ENCODE data around the gene RASSF6.

RASSF6 gene

GRCh38 chr4:73612032-73612431 lies 8.2 kb downstream of the RASSF6 start:
- no peak overlapping the region for H3K9ac ChIP-seq (ENCODE audit: low read length)
- peaks cover 11% of the 10 kb centered on the region; the same call in 1 of the 2 replicates for H3K4me1 ChIP-seq (ENCODE audit: control insufficient read depth, insufficient read depth, low read length)
- H3K36me3 ChIP-seq (ENCODE audit: control insufficient read depth, insufficient read depth, low read length): no peaks in the 10 kb centered on the region
- H3K27me3 ChIP-seq (ENCODE audit: control insufficient read depth, insufficient read depth, low read length): no peaks in the 10 kb centered on the region; the same call in 1 of the 2 replicates
- no peak overlapping the region for H3K4me3 ChIP-seq (ENCODE audit: low read depth, low read length)
- no peaks in the 10 kb centered on the region for H3K9me3 ChIP-seq (ENCODE audit: control insufficient read depth, insufficient read depth, low read depth, low read length)
- H3K27ac ChIP-seq (ENCODE audit: low read depth, low read length): no peak overlapping the region

DNA sequence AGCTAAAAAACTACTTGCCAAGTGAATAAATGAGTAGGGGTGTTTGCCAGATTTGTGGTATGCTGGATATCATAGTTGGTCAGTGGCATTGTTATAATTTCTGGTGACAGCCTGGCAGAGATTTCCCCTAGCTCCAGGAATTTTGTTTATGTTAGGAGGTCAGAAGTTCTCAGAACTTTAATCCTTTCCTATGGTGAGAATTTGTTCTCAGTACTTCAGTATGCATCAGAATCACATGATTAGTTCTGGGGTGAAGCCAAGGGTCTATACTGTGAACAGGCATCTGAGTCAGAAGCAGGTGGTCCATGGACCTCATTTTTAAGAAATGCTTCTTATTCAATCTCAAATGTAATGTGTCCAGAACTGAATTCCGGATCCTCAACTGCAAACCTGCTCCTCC lies 10.5 kb downstream of the RASSF6 start:
- Histone ChIP-seq H3K4me3 (ENCODE audit: low read depth, low read length) (no peak overlapping the region), H3K27ac (ENCODE audit: low read depth, low read length) (no peak overlapping the region), H3K27me3 (ENCODE audit: control insufficient read depth, insufficient read depth, low read length) (no peaks in the 10 kb centered on the region), H3K36me3 (ENCODE audit: control insufficient read depth, insufficient read depth, low read length) (no peaks in the 10 kb centered on the region), H3K9me3 (ENCODE audit: control insufficient read depth, insufficient read depth, low read depth, low read length) (no peaks in the 10 kb centered on the region), H3K9ac (ENCODE audit: low read length) (no peak overlapping the region), H3K4me1 (ENCODE audit: control insufficient read depth, insufficient read depth, low read length) (peaks cover 4% of the 10 kb centered on the region)

- no peaks in the 10 kb centered on the region for H3K36me3 ChIP-seq (ENCODE audit: control insufficient read depth, insufficient read depth, low read length)
- H3K9ac ChIP-seq (ENCODE audit: low read length): no peak overlapping the region
- peaks cover 4% of the 10 kb centered on the region for H3K4me1 ChIP-seq (ENCODE audit: control insufficient read depth, insufficient read depth, low read length)
- no peaks in the 10 kb centered on the region for H3K27me3 ChIP-seq (ENCODE audit: control insufficient read depth, insufficient read depth, low read length)
- no peaks in the 10 kb centered on the region for H3K9me3 ChIP-seq (ENCODE audit: control insufficient read depth, insufficient read depth, low read depth, low read length)
- no peak overlapping the region for H3K4me3 ChIP-seq (ENCODE audit: low read depth, low read length)
- no peak overlapping the region for H3K27ac ChIP-seq (ENCODE audit: low read depth, low read length)
Measured at GRCh38 chr4:73608689-73609594, 11.3 kb downstream of the RASSF6 start.

DNA sequence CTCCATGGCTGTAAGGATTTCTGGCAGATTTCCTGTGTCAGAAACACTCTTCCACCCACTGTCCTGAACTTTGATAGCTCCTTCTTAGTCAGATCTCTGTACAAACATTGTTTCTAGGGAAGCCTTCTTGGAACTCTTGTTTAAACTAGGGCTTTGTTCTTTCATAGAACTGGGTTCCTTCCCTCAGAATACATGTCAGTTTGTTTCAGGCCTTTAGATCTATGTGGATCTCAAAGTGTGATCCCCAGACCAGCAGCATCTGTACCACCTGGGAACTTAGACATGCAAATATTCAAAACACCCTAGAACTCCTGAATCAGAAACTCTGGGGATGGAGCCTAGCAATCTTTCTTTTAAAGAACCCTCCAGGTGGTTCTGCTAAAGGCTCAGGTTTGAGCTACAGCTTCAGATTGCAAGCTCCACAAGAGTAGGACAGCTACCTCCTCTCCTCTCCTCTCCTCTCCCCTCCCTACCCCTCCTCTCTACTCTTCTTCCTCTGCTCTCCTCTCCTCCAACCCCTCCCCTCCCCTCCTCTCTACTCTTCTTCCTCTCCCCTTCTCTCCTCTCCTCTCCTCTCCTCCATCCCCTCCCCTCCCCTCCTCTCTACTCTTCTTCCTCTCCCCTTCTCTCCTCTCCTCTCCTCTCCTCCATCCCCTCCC lies 12.7 kb downstream of the RASSF6 start:
- Histone ChIP-seq H3K4me3 (ENCODE audit: low read depth, low read length) (no peak overlapping the region), H3K36me3 (ENCODE audit: control insufficient read depth, insufficient read depth, low read length) (no peaks in the 10 kb centered on the region), H3K4me1 (ENCODE audit: control insufficient read depth, insufficient read depth, low read length) (peaks cover 4% of the 10 kb centered on the region), H3K27ac (ENCODE audit: low read depth, low read length) (no peak overlapping the region), H3K27me3 (ENCODE audit: control insufficient read depth, insufficient read depth, low read length) (no peaks in the 10 kb centered on the region), H3K9me3 (ENCODE audit: control insufficient read depth, insufficient read depth, low read depth, low read length) (no peaks in the 10 kb centered on the region), H3K9ac (ENCODE audit: low read length) (no peak overlapping the region)

GRCh38 chr4:73606465-73606974 lies 13.7 kb downstream of the RASSF6 start:
- H3K4me3 ChIP-seq (ENCODE audit: low read depth, low read length): no peak overlapping the region

DNA sequence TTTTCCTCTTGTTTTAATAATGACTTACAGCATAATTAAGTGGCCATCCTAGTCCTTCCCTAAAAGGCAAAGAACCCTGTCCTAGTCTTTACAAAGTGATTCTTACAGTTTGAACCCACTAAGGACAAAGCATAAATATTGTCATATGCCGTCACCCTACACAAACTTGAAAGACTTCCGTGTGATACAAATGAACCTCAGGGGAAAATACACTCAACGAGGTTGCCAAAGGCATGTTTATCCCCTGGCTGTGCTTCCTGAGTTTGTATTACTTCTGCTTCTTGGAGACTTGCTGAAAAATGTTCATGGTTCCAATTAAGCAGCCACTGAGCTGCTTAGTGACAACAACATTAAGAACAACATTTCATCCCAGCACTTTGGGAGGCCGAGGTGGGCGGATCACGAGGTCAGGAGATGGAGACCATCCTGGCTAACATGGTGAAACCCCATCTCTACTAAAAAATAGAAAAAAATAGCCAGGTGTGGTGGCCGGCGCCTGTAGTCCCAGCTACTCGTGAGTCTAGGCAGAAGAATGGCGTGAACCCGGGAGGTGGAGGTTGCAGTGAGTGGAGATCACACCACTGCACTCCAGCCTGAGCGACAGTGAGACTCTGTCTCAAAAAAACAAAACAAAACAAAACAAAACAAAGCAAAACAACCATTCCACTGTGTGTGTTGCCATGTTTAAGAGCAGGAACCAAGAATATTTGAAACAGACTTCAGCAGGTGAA lies 16.2 kb downstream of the RASSF6 start:
- H3K4me3 ChIP-seq (ENCODE audit: low read depth, low read length): no peak overlapping the region
- H3K36me3 ChIP-seq (ENCODE audit: control insufficient read depth, insufficient read depth, low read length): no peaks in the 10 kb centered on the region
- no peaks in the 10 kb centered on the region for H3K9me3 ChIP-seq (ENCODE audit: control insufficient read depth, insufficient read depth, low read depth, low read length)
- H3K27ac ChIP-seq (ENCODE audit: low read depth, low read length): no peak overlapping the region
- H3K27me3 ChIP-seq (ENCODE audit: control insufficient read depth, insufficient read depth, low read length): no peaks in the 10 kb centered on the region
- H3K4me1 ChIP-seq (ENCODE audit: control insufficient read depth, insufficient read depth, low read length): peaks cover 10% of the 10 kb centered on the region
- no peak overlapping the region for H3K9ac ChIP-seq (ENCODE audit: low read length)

More at GRCh38 chr4:73606465-73606974, 13.7 kb downstream of the RASSF6 start:
- H3K9me3 ChIP-seq (ENCODE audit: control insufficient read depth, insufficient read depth, low read depth, low read length): no peaks in the 10 kb centered on the region
- H3K27me3 ChIP-seq (ENCODE audit: control insufficient read depth, insufficient read depth, low read length): no peaks in the 10 kb centered on the region
- H3K36me3 ChIP-seq (ENCODE audit: control insufficient read depth, insufficient read depth, low read length): no peaks in the 10 kb centered on the region
- H3K27ac ChIP-seq (ENCODE audit: low read depth, low read length): no peak overlapping the region
- H3K4me1 ChIP-seq (ENCODE audit: control insufficient read depth, insufficient read depth, low read length): peaks cover 4% of the 10 kb centered on the region
- H3K9ac ChIP-seq (ENCODE audit: low read length): no peak overlapping the region

DNA sequence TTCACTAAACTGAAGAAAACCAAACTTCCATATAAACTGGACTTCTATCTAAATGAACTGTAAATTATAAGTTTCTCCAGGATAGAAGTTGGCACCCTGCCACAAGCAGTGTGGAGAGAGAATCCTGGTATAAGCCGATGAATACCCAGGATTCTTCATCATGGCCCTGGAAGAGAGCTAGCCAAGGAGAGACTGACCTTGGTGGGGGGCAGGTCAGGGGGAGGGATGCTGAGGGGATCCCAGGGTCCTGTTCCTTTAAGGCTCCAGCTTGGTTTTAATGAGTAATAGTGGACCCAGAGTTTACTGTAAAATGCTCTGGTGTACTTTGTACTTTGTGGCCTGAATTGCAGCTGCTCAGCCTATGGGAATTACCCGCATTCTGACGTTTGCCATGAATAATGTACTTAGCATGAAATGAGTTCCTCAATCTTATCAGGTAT lies 16.9 kb downstream of the RASSF6 start:
- Histone ChIP-seq H3K4me3 (ENCODE audit: low read depth, low read length) (no peak overlapping the region), H3K9ac (ENCODE audit: low read length) (no peak overlapping the region), H3K27ac (ENCODE audit: low read depth, low read length) (no peak overlapping the region), H3K4me1 (ENCODE audit: control insufficient read depth, insufficient read depth, low read length) (peaks cover 14% of the 10 kb centered on the region), H3K36me3 (ENCODE audit: control insufficient read depth, insufficient read depth, low read length) (no peaks in the 10 kb centered on the region), H3K9me3 (ENCODE audit: control insufficient read depth, insufficient read depth, low read depth, low read length) (no peaks in the 10 kb centered on the region), H3K27me3 (ENCODE audit: control insufficient read depth, insufficient read depth, low read length) (no peaks in the 10 kb centered on the region)

GRCh38 chr4:73600954-73601353 lies 19.3 kb downstream of the RASSF6 start:
- H3K27me3 ChIP-seq (ENCODE audit: control insufficient read depth, insufficient read depth, low read length): no peaks in the 10 kb centered on the region
- H3K36me3 ChIP-seq (ENCODE audit: control insufficient read depth, insufficient read depth, low read length): no peaks in the 10 kb centered on the region
- H3K27ac ChIP-seq (ENCODE audit: low read depth, low read length): no peak overlapping the region
- no peak overlapping the region for H3K9ac ChIP-seq (ENCODE audit: low read length)
- H3K9me3 ChIP-seq (ENCODE audit: control insufficient read depth, insufficient read depth, low read depth, low read length): 0 out of 2 replicates have a peak, but pooled peaks cover 3% of the 10 kb centered on the region
- peaks cover 14% of the 10 kb centered on the region for H3K4me1 ChIP-seq (ENCODE audit: control insufficient read depth, insufficient read depth, low read length)
- H3K4me3 ChIP-seq (ENCODE audit: low read depth, low read length): no peak overlapping the region

DNA sequence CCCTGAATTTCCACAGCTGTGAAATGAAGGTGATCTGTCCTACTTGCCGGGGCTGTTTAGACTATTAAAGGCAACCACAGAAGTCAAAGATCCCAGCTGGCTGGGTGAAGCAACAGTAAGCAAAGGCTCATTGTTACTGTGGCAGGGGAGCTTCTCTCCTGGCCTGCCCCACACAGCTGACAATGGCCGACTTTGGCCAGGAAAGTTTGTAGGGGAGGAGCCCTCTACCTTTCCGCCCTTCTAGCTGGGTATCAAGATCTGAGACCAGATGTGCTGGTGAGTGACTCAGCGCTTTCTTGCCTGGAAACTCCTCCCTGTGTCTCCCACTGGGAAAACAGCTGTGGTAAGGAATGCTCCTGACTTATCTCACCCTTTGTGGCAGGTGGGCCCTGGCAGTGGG lies 21.1 kb downstream of the RASSF6 start:
- H3K36me3 ChIP-seq (ENCODE audit: control insufficient read depth, insufficient read depth, low read length): no peaks in the 10 kb centered on the region
- H3K9me3 ChIP-seq (ENCODE audit: control insufficient read depth, insufficient read depth, low read depth, low read length): 0 out of 2 replicates have a peak, but pooled peaks cover 3% of the 10 kb centered on the region
- H3K27ac ChIP-seq (ENCODE audit: low read depth, low read length): peak overlapping the region; percentile 71; the same call in 1 of the 2 replicates
- H3K4me3 ChIP-seq (ENCODE audit: low read depth, low read length): no peak overlapping the region
- peak overlapping the region; percentile 39 for H3K9ac ChIP-seq (ENCODE audit: low read length)
- H3K27me3 ChIP-seq (ENCODE audit: control insufficient read depth, insufficient read depth, low read length): no peaks in the 10 kb centered on the region
- H3K4me1 ChIP-seq (ENCODE audit: control insufficient read depth, insufficient read depth, low read length): peaks cover 14% of the 10 kb centered on the region

DNA sequence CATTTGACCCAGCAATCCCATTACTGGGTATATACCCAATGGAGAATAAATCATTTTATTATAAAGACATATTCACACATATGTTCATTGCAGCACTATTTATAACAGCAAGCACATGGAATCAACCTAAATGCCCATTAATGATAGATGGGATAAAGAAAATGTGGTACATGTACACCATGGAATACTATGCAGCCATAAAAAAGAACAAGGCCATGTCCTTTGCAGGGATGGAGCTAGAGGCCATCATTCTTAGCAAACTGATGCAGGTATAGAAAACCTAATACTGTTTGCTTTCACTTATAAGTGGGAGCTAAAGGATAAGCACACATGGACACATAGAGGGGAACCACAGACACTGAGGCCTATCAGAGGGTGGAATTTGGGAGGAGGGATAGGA lies 22.6 kb downstream of the RASSF6 start:
- H3K27ac ChIP-seq (ENCODE audit: low read depth, low read length): no peak overlapping the region
- no peak overlapping the region for H3K4me3 ChIP-seq (ENCODE audit: low read depth, low read length)
- no peaks in the 10 kb centered on the region for H3K27me3 ChIP-seq (ENCODE audit: control insufficient read depth, insufficient read depth, low read length)
- peaks cover 14% of the 10 kb centered on the region for H3K4me1 ChIP-seq (ENCODE audit: control insufficient read depth, insufficient read depth, low read length)
- H3K36me3 ChIP-seq (ENCODE audit: control insufficient read depth, insufficient read depth, low read length): no peaks in the 10 kb centered on the region
- no peak overlapping the region for H3K9ac ChIP-seq (ENCODE audit: low read length)
- H3K9me3 ChIP-seq (ENCODE audit: control insufficient read depth, insufficient read depth, low read depth, low read length): 0 out of 2 replicates have a peak, but pooled peaks cover 3% of the 10 kb centered on the region

Measured in HUES6 (cell line).